ENCODE measurements around the gene FANCC.

Gene FANCC

DNA sequence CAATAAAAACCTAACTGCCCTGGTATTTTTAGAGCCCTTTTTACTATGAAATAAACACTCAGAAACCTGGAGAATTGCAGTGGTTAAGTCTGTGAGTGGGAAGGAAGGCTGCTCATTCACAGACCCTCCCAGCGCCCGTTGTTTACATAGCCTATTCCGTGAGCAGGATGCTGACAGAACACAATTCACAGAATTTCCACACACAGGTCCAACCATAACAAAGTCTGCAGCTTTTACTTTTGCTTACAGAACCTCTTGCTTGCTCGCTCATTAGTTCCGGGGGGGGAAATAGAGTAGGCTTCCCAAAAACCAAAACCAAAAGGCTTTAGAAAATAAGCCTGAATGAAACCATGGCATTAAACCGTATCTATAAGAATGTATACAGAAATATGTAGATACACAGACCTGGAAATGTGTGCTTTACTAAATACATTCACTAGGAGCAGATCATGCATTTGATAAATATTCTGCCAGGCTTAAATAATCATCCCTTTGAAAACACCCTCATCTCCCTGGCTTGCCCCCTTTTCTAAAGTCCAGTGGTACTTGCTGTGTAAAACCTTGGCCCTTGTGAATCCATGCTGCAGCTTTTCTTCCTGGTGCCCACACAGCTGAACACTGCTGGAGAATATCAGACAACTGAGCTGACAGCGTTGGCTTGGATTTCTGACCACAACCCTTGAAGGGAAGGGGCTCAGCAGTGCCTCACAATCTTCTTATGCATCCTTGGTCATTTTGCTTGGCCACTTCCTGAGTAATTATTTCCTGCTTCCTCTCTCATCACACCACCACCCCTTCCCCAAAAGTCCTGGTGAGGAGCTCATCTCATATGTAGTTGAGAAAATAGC, 128.0 kb downstream of the FANCC start:
- no peak for ATAC-seq

DNA sequence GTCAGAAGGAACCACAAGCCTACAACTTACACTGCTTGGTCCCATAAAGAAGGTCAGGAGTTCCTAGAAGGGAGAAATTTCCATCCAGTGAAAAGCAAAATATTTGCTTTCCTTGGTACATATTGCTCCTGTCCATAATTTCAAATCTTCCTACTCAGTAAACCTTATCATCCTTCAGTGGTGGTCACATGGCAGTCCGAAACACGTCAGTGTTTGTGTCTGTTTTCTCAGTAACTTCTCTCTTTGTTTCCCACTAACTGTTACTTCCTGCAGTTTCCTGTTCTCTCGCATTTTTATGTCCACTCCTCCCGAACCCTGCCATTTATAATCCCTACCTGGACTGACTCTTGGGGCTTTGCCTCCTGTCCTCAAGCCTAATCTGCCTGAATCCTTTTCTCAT, 129.1 kb downstream of the FANCC start:
- no peak for ATAC-seq
- no peak for DNase-seq

More for the DNA sequence above, 128.0 kb downstream of the FANCC start:
- no peak for DNase-seq

DNA sequence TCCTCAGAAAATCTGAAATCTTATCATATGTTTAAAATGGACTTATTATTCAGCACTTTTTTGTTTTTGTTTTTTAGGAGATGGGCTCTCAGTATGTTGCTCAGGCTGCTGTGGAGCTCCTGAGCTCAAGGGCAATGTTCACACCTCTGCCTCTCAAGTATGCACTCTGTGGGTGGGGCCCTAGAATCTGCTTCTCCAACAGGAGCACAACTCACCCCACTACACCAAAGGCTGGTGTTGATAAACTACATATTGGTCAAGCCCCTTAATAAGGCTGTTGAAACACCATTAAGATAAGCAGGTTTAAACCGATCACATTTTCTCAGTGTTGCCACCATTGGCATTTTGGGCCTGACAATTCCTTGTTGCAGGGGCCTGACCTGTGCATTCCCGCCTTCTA, 131.6 kb downstream of the FANCC start:
- ATAC-seq, result no peak
- DNase-seq, result no peak

DNA sequence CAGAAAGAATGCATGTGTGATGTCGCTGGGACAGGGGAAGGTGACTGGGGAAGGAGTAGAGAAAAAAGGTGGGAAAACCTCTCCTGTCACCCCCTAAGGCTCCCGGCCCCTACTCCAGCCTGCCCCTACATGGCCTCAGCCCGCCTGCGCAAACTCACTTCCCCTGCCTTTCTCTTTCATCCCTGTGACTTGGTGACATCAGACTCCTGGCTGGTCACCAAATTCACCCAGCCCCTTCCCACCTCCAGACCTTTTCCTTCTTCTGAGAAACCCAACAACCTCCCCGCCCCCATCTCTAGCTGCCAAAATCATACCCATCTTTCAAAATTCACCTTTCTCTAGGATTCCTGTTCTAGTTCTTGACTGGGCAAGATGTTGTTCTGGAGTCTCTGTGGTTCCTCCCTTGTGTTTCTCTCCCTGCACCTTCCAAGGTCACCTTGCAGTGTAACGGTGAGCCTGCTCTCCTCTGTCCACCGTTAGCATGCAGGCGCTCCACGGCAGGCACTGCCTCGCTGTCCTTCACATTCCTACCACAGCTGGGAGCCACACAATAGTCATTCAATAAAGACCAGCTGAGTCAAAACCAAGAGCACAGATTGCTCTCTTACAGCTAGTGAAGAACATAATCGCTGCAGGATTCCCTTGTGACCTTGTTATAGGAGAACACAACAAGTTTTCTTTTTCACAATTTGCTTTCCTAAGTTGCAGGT, 134.5 kb downstream of the FANCC start:
- ATAC-seq, result no peak
- DNase-seq, result no peak

GRCh38 chr9:95181835-95182234, 135.7 kb downstream of the FANCC start:
- no peak for DNase-seq
- ATAC-seq, result no peak

GRCh38 chr9:95181226-95181818, 136.2 kb downstream of the FANCC start:
- DNase-seq (no peak), ATAC-seq (no peak)

- ATAC-seq (no peak), DNase-seq (no peak)
Observed at GRCh38 chr9:95177617-95178016, 139.9 kb downstream of the FANCC start.

DNA sequence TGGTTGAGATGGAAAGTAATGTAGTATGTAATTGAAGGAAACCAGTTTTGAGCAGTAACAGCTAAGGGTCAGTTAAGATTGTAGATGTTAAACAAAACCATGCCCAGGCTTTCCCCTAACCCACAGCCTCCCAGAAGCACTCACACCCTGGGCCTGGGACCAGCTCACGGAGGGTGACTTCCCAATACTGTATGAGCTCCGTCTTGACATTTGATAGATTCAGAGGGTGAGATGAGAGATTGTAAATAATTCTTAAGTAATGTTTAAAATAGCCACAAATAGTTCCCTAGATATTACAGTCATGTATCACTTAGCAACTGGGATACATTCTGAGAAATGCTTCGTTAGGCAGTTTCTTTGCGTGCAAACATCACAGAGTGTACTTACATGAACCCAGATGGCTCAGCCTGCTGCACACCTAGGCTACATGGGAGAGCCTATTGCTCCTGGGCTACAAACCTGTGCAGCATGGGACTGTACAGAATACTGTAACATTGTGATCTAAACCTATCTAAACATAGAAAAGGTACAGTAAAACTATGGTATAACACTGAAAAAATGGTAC, 140.7 kb downstream of the FANCC start:
- DNase-seq (no peak), ATAC-seq (no peak)

- DNase-seq (no peak), ATAC-seq (no peak)
Observed at GRCh38 chr9:95175523-95175922, 142.0 kb downstream of the FANCC start.

DNA sequence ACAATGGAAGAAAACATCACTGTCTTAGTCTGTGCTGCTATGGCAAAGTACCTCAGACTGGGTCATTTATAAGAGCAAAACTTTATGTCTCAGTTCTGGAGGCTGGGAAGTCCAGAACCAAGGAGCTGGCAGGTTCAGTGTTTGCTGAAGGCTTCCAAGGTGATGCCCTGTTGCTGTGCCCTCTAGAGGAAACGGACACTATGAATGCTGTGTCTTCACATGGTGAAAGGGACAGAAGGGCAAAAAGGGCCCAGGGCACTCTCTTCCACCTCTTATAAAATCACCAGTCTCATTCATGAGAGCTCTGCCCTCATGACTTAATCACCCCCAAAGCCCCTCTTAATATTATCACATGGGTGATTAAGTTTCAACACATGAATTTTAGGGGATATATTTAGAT, 143.5 kb downstream of the FANCC start:
- no peak for ATAC-seq

DNA sequence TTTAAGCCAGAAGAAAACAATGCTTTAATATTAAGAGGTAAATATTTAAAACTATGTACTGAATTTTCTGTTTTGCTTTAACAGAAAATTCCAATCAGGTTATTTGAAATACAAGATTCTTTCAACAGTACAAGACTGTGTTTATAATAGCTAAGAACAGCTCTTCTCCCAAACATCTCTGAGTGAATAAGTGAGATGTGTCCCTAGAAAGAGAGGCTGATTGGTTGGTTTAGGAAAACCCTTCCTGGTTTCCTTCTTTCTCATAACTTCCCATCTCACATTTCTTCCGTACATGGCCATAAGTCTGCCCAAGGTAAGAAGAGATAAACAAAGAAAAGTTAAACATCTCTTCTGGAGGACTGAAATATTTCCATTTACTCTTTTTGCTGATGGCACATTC, 145.9 kb downstream of the FANCC start:
- DNase-seq, result no peak

More for the DNA sequence above, 143.5 kb downstream of the FANCC start:
- no peak for DNase-seq

DNA sequence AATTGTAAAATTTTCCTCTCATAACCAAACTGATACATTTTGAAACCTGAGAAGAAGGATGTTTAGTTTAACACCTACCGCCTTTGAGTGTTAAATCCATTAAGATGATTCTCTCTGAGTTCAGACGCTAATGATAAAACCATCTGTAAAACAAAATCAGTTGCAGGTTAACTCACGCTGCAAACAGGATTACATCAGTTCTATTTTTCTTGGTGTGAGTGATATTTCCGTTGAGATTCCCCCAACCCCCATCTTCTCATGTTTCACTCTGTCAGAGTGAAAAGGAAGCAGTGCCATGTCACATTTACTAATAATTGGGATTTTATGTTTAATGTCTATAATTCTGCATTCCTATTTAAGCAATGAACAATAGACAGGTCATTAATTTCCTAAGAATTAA, 146.5 kb downstream of the FANCC start:
- DNase-seq, result no peak
- peak; percentile 56 for ATAC-seq

More for the DNA sequence above, 145.9 kb downstream of the FANCC start:
- no peak for ATAC-seq

DNA sequence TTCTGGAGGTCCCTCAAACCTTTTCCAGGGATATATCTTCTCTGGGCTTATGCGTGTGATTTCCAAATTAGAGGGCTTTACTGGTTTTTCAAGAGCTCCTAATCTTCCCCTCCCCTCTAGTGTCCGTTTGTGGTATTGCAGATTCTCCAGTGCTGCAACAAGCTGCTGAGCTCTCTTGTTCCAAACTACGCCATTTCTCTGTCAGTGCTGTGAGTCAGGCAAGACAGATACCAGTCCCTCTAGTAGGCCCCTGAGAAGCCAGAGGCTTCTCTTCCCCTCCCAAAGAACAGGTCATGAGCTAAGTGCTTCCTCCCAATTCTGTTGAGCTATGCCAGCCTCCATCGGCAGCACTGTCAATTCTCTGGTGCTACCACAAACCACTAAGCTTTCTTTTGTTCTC, 149.5 kb downstream of the FANCC start:
- peak; percentile 71 for DNase-seq

DNA sequence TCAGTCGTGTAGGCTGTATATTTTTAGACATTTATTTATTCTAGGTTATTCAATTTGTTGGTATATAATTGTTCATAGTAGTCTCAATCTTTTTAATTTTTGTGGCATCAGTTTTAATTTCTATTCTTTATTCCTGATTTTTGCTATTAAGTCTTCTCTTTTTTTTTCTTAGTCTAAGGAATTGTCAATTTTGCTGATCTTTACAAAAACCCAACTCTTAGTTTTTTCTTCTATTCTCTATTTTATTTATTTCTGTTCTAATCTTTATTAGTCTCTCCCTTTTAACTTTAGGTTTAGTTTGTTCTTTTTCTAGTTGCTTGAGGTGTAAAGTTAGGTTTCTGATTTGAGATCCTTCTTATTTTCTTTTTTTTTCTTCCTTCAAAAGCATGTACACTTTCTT, 152.5 kb downstream of the FANCC start:
- ATAC-seq, result no peak
- no peak for DNase-seq

More for the DNA sequence above, 149.5 kb downstream of the FANCC start:
- peak; percentile 84 for ATAC-seq

- DNase-seq, result no peak
- ATAC-seq, result no peak
Observed at GRCh38 chr9:95157481-95158151, 159.9 kb downstream of the FANCC start.

DNA sequence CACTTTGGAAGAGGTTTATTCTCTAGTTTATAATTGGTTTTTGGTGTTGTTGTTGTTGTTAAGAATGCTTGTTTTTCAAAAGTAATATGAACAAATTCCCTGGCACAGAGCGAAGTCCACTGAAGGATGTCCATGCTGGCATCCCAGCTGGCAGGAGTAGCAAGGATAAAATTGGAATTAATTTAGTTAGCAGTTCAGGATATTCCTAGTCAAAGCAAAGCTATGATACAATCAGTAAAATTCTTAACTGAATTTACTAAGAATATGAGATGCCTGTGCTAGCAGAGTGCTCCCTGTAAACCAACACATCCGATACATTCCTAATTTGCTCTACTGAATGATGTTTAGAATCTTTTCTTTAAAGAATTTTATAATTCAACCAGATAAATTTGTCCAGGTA, 161.4 kb downstream of the FANCC start:
- DNase-seq, result no peak
- ATAC-seq, result no peak

GRCh38 chr9:95155220-95155619, 162.3 kb downstream of the FANCC start:
- ATAC-seq (no peak), DNase-seq (no peak)

GRCh38 chr9:95150903-95151302, 166.6 kb downstream of the FANCC start:
- ATAC-seq (no peak), DNase-seq (no peak)

GRCh38 chr9:95148208-95148520, 169.3 kb downstream of the FANCC start:
- DNase-seq, result no peak
- ATAC-seq, result no peak

DNA sequence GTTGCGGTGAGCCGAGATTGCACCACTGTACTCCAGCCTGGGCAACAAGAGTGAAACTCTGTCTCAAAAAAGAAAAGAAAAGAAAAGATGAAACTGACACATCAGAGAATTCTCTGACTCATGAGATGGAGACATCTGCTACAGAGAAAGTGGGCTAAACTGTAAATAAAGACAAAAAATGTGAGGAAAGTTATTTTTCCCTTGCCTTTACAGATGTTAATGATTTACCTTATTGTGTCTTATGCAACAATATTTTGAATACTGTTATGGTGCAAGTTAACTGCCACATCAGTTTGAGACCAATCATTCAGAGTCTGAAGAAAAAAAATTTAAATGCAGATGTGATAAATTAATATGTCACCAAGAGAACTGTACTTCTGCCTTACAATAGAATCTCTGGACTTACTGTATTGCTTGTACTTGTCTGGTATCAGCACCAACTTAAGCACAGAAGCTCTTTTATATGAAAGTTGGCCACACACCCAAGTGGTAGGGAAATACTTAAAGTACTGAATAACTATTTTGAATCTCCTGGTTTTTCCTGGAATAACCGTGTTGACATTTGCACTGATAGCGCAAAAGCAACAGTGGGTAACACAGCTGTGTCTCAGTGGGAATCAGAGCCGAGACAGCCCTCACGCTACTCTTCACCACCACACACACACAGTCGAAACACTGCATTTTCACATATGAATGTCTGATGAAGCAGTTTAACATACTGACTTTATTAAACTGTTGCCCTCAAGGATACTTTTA, 169.9 kb downstream of the FANCC start:
- DNase-seq (no peak), ATAC-seq (no peak)
